Body of pancreas (tissue), 4 donors: ENCODE measurements around the gene MGAT5. TPM values are rescaled to one million over a fixed set of nuclear protein-coding genes. Genes with fewer than 3 reads are reported as not detected.
A peak's percentile ranks its signal among the peaks of the same experiment; 100 is the strongest.

Source experiments
- ATAC-seq: fragments of 150-250 bp; one replicate; pipeline ENCODE4 v1.9.1; 2016
- DNase-seq, 4 donors: peaks; one replicate each; pipeline ENCODE4 v3.0.0-alpha.2; 2019
- H3K27ac ChIP-seq, 4 donors: fragments of 200-600 bp; sonication (generic); 1 replicate in 3 of 4; 2 replicates in 1 of 4; pipeline versions ENCODE4 v1.5.1 to v1.6.1; 2016 to 2019; ENCODE audit warnings: mild to moderate bottlenecking in 1 of 4, mixed read lengths in 1 of 4, moderate library complexity in 1 of 4
- H3K27me3 ChIP-seq, 2 donors: fragments of 200-600 bp; sonication (generic); one replicate each; pipeline ENCODE4 v1.6.0; 2016; ENCODE audit warnings: mild to moderate bottlenecking in 1 of 2
- H3K36me3 ChIP-seq, 2 donors: fragments of 200-600 bp; sonication (generic); replicated peaks in 1 of 2; 2 replicates each; pipeline ENCODE4 v1.5.1; 2016; ENCODE audit warnings: low read depth in 2 of 2; ENCODE audit not compliant: insufficient read depth in 1 of 2
- H3K4me1 ChIP-seq: fragments of 200-600 bp; sonication (generic); one replicate; pipeline ENCODE4 v1.6.0; 2016
- H3K4me3 ChIP-seq, 2 donors: fragments of 200-600 bp; sonication (generic); 1 replicate in 1 of 2; 2 replicates in 1 of 2; pipeline ENCODE4 v1.5.1; 2016 to 2019
- H3K9me3 ChIP-seq, 3 donors: fragments of 200-600 bp; sonication (generic); 1 replicate in 2 of 3; 2 replicates in 1 of 3; pipeline ENCODE4 v1.5.1; 2016
- CTCF ChIP-seq, 7 experiments: fragments of 450-650 bp in 4 of 7; fragments of 200-600 bp in 3 of 7; sonication (generic) in 3 of 7; IDR thresholded peaks; one replicate each; pipeline ENCODE4 v1.5.1; 2016 to 2019; ENCODE audit warnings: antibody characterized with exemption in 7 of 7
- POLR2A ChIP-seq, 3 donors: fragments of 450-650 bp; IDR thresholded peaks; one replicate each; pipeline ENCODE4 v1.6.1; 2016; ENCODE audit warnings: antibody characterized with exemption in 3 of 3, mild to moderate bottlenecking in 2 of 3
- WGBS, 2 donors: methylation state at CpG; one replicate each; pipeline ENCODE4 v1.1.5; 2017; 5-methylcytosine and 5-hydroxymethylcytosine counted together
- intact Hi-C: fragments of 100-400 bp; cut with DNase I; formaldehyde crosslinking; loops from one replicate; pipeline ENCODE4 v1.15.1; 2023
- total RNA-seq, 2 donors: library from RNA; depleted of rRNA; stranded (reverse); fragments of >200 nt; gene quantifications; one replicate each; pipeline ENCODE4 v1.1.0, GENCODE V29; 2016

The MGAT5 gene
- total RNA-seq, 2 donors from 2014 or later, result 15.8 to 16.3 TPM

- intact Hi-C loops, result no loop called here
- Histone ChIP-seq H3K36me3 (no peaks in the 10 kb centered on the region), H3K4me1 (peaks cover 16% of the 10 kb centered on the region), H3K4me3 (no peak overlapping the region), H3K27me3 (no peaks in the 10 kb centered on the region), H3K9me3 (no peaks in the 10 kb centered on the region), H3K27ac (no peak overlapping the region)
- ATAC-seq, result no peak
- no peak for TF ChIP-seq CTCF (IDR thresholded peaks at IDR 0.05)
- no peak for TF ChIP-seq POLR2A (IDR thresholded peaks at IDR 0.05)
- DNase-seq, result no peak
- WGBS, 2 donors, result 83 to 86% methylated on average over 8 of the region's 8 CpGs
These were observed 2.9 kb upstream of the MGAT5 start for GRCh38 chr2:134250840-134251461.

- Histone ChIP-seq H3K4me1 (peaks cover 16% of the 10 kb centered on the region), H3K9me3 (no peaks in the 10 kb centered on the region), H3K4me3 (no peak overlapping the region), H3K36me3 (no peaks in the 10 kb centered on the region), H3K27ac (no peak overlapping the region), H3K27me3 (no peaks in the 10 kb centered on the region)
- TF ChIP-seq CTCF (IDR thresholded peaks at IDR 0.05), result no peak
- ATAC-seq (no peak), DNase-seq (no peak)
- intact Hi-C loops, result no loop called here
- WGBS, 2 donors, result 82 to 95% methylated on average over 4 of the region's 4 CpGs
These were observed 1.7 kb upstream of the MGAT5 start for GRCh38 chr2:134252092-134252750.

GRCh38 chr2:134253117-134253704 lies 661 bp upstream of the MGAT5 start:
- intact Hi-C loops, result no loop called here
- DNase-seq, result no peak
- Histone ChIP-seq H3K27me3 (no peaks in the 10 kb centered on the region), H3K27ac (peak overlapping the region in 2 of 4 donors; percentile 53 to 60), H3K4me3 (no peak overlapping the region), H3K36me3 (no peaks in the 10 kb centered on the region), H3K9me3 (no peaks in the 10 kb centered on the region), H3K4me1 (peaks cover 22% of the 10 kb centered on the region)
- TF ChIP-seq POLR2A (IDR thresholded peaks at IDR 0.05) (no peak), CTCF (IDR thresholded peaks at IDR 0.05) (no peak)
- ATAC-seq, result no peak
- 92 to 96% methylated on average over 4 of the region's 4 CpGs for WGBS, 2 donors

GRCh38 chr2:134254824-134255223 lies 952 bp downstream of the MGAT5 start:
- H3K4me3 ChIP-seq, result no peak overlapping the region
- H3K36me3 ChIP-seq, result no peaks in the 10 kb centered on the region
- H3K4me1 ChIP-seq, result peaks cover 23% of the 10 kb centered on the region
- TF ChIP-seq POLR2A (IDR thresholded peaks at IDR 0.05), result no peak
- TF ChIP-seq CTCF (IDR thresholded peaks at IDR 0.05), result no peak
- intact Hi-C loops, result no loop called here
- DNase-seq (no peak), ATAC-seq (no peak)
- H3K27me3 ChIP-seq, result no peaks in the 10 kb centered on the region
- no peaks in the 10 kb centered on the region for H3K9me3 ChIP-seq
- peak overlapping the region in 1 of 4 donors; percentile 60 for H3K27ac ChIP-seq
